Epithelial cell of prostate (primary cell): ENCODE measurements around the gene HEPH.
"Not testable (repeated sequence)": the region's sequence is repeated elsewhere in the genome, so short reads cannot be mapped to it uniquely, and the experiment has no call there.

Experiments used
- DNase-seq: peaks from one replicate; pipeline ENCODE4 v3.0.0-alpha.2; 2011; ENCODE audit warnings: low read depth, low spot score
- H3K27ac ChIP-seq: fragments of 450-650 bp; 2 replicates; pipeline ENCODE4 v1.5.1; 2017; ENCODE audit warnings: mild to moderate bottlenecking

The HEPH gene

GRCh38 chrX:66163849-66164411 is at the start of gene HEPH:
HEPH (plus strand) TSS chrX:66164247; CDS start chrX:66170571, 6,324 bp downstream.
- DNase-seq, result no peak

GRCh38 chrX:66118722-66119121 is 45.3 kb upstream of the HEPH start:
- DNase-seq, H3K27ac ChIP-seq: not testable (repeated sequence)

More at GRCh38 chrX:66163849-66164411, at the start of gene HEPH:
- H3K27ac ChIP-seq, result no peak within 1 kb of the TSS

GRCh38 chrX:66121354-66121753 is 42.7 kb upstream of the HEPH start:
- not testable (repeated sequence) for DNase-seq, H3K27ac ChIP-seq

- no peak for DNase-seq
- no peak overlapping the region for H3K27ac ChIP-seq
These were observed 37.4 kb upstream of the HEPH start for GRCh38 chrX:66126662-66127061.

GRCh38 chrX:66130469-66130868 is 33.6 kb upstream of the HEPH start:
- DNase-seq, result no peak
- no peak overlapping the region for H3K27ac ChIP-seq

GRCh38 chrX:66135284-66135683 is 28.8 kb upstream of the HEPH start:
- not testable (repeated sequence) for DNase-seq, H3K27ac ChIP-seq

GRCh38 chrX:66142351-66142750 is 21.7 kb upstream of the HEPH start:
- DNase-seq, result no peak
- H3K27ac ChIP-seq, result no peak overlapping the region

GRCh38 chrX:66144258-66144657 is 19.8 kb upstream of the HEPH start:
- H3K27ac ChIP-seq, result no peak overlapping the region
- no peak for DNase-seq

- no peak overlapping the region for H3K27ac ChIP-seq
- DNase-seq, result no peak
These were observed 14.5 kb upstream of the HEPH start for GRCh38 chrX:66149519-66149918.

GRCh38 chrX:66150163-66150562 is 13.9 kb upstream of the HEPH start:
- no peak overlapping the region for H3K27ac ChIP-seq
- DNase-seq, result no peak

GRCh38 chrX:66162331-66162822 is 1.7 kb upstream of the HEPH start:
- DNase-seq, result peak; percentile 24
- no peak overlapping the region for H3K27ac ChIP-seq

GRCh38 chrX:66163447-66163846 is 600 bp upstream of the HEPH start:
- DNase-seq, result no peak
- no peak overlapping the region for H3K27ac ChIP-seq

- H3K27ac ChIP-seq, result no peak overlapping the region
- no peak for DNase-seq
These were observed 423 bp downstream of the HEPH start for GRCh38 chrX:66164470-66164869.

GRCh38 chrX:66164931-66165330 is 884 bp downstream of the HEPH start:
- DNase-seq, result no peak
- no peak overlapping the region for H3K27ac ChIP-seq

GRCh38 chrX:66166671-66167070 is 2.6 kb downstream of the HEPH start:
- no peak for DNase-seq
- H3K27ac ChIP-seq, result no peak overlapping the region

- no peak overlapping the region for H3K27ac ChIP-seq
- DNase-seq, result no peak
These were observed 3.4 kb downstream of the HEPH start for GRCh38 chrX:66167431-66167830.

GRCh38 chrX:66176134-66176533 is 12.1 kb downstream of the HEPH start:
- DNase-seq, result no peak
- no peak overlapping the region for H3K27ac ChIP-seq

- DNase-seq, result no peak
- H3K27ac ChIP-seq, result no peak overlapping the region
These were observed 27.5 kb downstream of the HEPH start for GRCh38 chrX:66191563-66191962.

- no peak for DNase-seq
- no peak overlapping the region for H3K27ac ChIP-seq
These were observed 29.8 kb downstream of the HEPH start for GRCh38 chrX:66193821-66194220.

GRCh38 chrX:66200050-66200664 is 36.1 kb downstream of the HEPH start:
- no peak overlapping the region for H3K27ac ChIP-seq
- no peak for DNase-seq

GRCh38 chrX:66200855-66201795 is 37.1 kb downstream of the HEPH start:
- no peak overlapping the region for H3K27ac ChIP-seq
- DNase-seq, result no peak
